Measurements from ENCODE around the gene CA9. TPM values are rescaled to one million over a fixed set of nuclear protein-coding genes. Genes with fewer than 3 reads are reported as not detected.

The CA9 gene
- total RNA-seq, result 0.04 and 0.27 TPM in 2 replicates

GRCh38 chr9:35673132-35674024 lies at the start of gene CA9:
TSS of gene CA9 (plus strand) at chr9:35673928. CDS start at chr9:35673960, 32 bp downstream.
- TF ChIP-seq CTCF (IDR thresholded peaks at IDR 0.05; ENCODE audit: insufficient read depth, low read length, poor library complexity, severe bottlenecking), result no peak
- DNase-seq (ENCODE audit: low read depth), result no peak
- Histone ChIP-seq H3K36me3 (ENCODE audit: control insufficient read depth, insufficient read depth, low read length) (no peaks in the 10 kb centered on the region), H3K4me3 (ENCODE audit: low read depth, low read length) (no peak within 1 kb of the TSS), H3K27me3 (ENCODE audit: control insufficient read depth, insufficient read depth, low read length) (peaks cover 3% of the 10 kb centered on the region)

GRCh38 chr9:35627575-35627974 lies 46.2 kb upstream of the CA9 start:
- H3K27me3 ChIP-seq (ENCODE audit: control insufficient read depth, insufficient read depth, low read length), result no peaks in the 10 kb centered on the region
- no peak for DNase-seq (ENCODE audit: low read depth)
- no peak for TF ChIP-seq CTCF (IDR thresholded peaks at IDR 0.05; ENCODE audit: insufficient read depth, low read length, poor library complexity, severe bottlenecking)
- no peaks in the 10 kb centered on the region for H3K36me3 ChIP-seq (ENCODE audit: control insufficient read depth, insufficient read depth, low read length)
- H3K4me3 ChIP-seq (ENCODE audit: low read depth, low read length), result no peak overlapping the region

GRCh38 chr9:35628389-35628991 lies 45.2 kb upstream of the CA9 start:
- no peak for TF ChIP-seq CTCF (IDR thresholded peaks at IDR 0.05; ENCODE audit: insufficient read depth, low read length, poor library complexity, severe bottlenecking)
- Histone ChIP-seq H3K4me3 (ENCODE audit: low read depth, low read length) (no peak overlapping the region), H3K27me3 (ENCODE audit: control insufficient read depth, insufficient read depth, low read length) (no peaks in the 10 kb centered on the region), H3K36me3 (ENCODE audit: control insufficient read depth, insufficient read depth, low read length) (no peaks in the 10 kb centered on the region)
- DNase-seq (ENCODE audit: low read depth), result no peak

- no peak overlapping the region for H3K4me3 ChIP-seq (ENCODE audit: low read depth, low read length)
- no peaks in the 10 kb centered on the region for H3K36me3 ChIP-seq (ENCODE audit: control insufficient read depth, insufficient read depth, low read length)
- no peaks in the 10 kb centered on the region for H3K27me3 ChIP-seq (ENCODE audit: control insufficient read depth, insufficient read depth, low read length)
- TF ChIP-seq CTCF (IDR thresholded peaks at IDR 0.05; ENCODE audit: insufficient read depth, low read length, poor library complexity, severe bottlenecking), result no peak
- no peak for DNase-seq (ENCODE audit: low read depth)
These were observed 44.1 kb upstream of the CA9 start for GRCh38 chr9:35629597-35629996.

GRCh38 chr9:35635730-35636129 lies 38.0 kb upstream of the CA9 start:
- H3K36me3 ChIP-seq (ENCODE audit: control insufficient read depth, insufficient read depth, low read length), result no peaks in the 10 kb centered on the region
- H3K27me3 ChIP-seq (ENCODE audit: control insufficient read depth, insufficient read depth, low read length), result no peaks in the 10 kb centered on the region
- H3K4me3 ChIP-seq (ENCODE audit: low read depth, low read length), result no peak overlapping the region
- no peak for DNase-seq (ENCODE audit: low read depth)
- no peak for TF ChIP-seq CTCF (IDR thresholded peaks at IDR 0.05; ENCODE audit: insufficient read depth, low read length, poor library complexity, severe bottlenecking)

Measured in kidney epithelial cell (primary cell).